ENCODE data around the gene RETREG3.

- TF ChIP-seq CTCF (IDR thresholded peaks at IDR 0.05; ENCODE audit: poor library complexity, severe bottlenecking) (no peak), POLR2AphosphoS5 (IDR thresholded peaks at IDR 0.05) (no peak), EP300 (conservative IDR thresholded peaks at IDR 0.05; ENCODE audit: poor library complexity, severe bottlenecking) (no peak), RAD21 (conservative IDR thresholded peaks at IDR 0.05) (peak; percentile 44), TAF1 (IDR thresholded peaks at IDR 0.05; ENCODE audit: low read depth) (no peak), EZH2 (IDR thresholded peaks at IDR 0.05; ENCODE audit: borderline replicate concordance, insufficient read depth, low read length, poor library complexity, severe bottlenecking) (no peak), SMC3 (conservative IDR thresholded peaks at IDR 0.05; ENCODE audit: poor library complexity) (no peak)
Measured at GRCh38 chr17:42608305-42609181, 631 bp downstream of the RETREG3 start.

All from neural cell (in vitro differentiated cells).